ENCODE results near the gene IFNA8.
"Not testable (repeated sequence)": the region's sequence is repeated elsewhere in the genome, so short reads cannot be mapped to it uniquely, and the experiment has no call there.

IFNA8 gene

GRCh38 chr9:21428235-21428634 is 19.3 kb downstream of the IFNA8 start:
- ChIA-PET POLR2A (interaction anchor here (0.7 kb wide), 1 partner anchor 597 kb away, joined by 3 read pairs; no protein-coding TSS in a partner anchor), CTCF (interaction anchor here (1.1 to 1.2 kb wide), 2 partner anchors 10 to 34 kb away, joined by 3 to 5 read pairs; no protein-coding TSS in a partner anchor)
- H3K27me3 ChIP-seq (replicated peaks in 2 of 5; ENCODE audit: control insufficient read depth in 4 of 5, insufficient read depth in 5 of 5, low read length in 4 of 5), result no peaks in the 10 kb centered on the region
- H3K4me3 ChIP-seq (ENCODE audit: control insufficient read depth in 1 of 7, extremely low read depth in 1 of 7, insufficient read depth in 4 of 7, low read depth in 2 of 7, low read length in 6 of 7), result no peak overlapping the region
- H3K27ac ChIP-seq (ENCODE audit: insufficient read depth in 1 of 2, low read depth in 1 of 2, low read length in 2 of 2, poor library complexity in 1 of 2, severe bottlenecking in 2 of 2), result no peak overlapping the region
- no peak for DNase-seq
- no peaks in the 10 kb centered on the region for H3K36me3 ChIP-seq (ENCODE audit: control insufficient read depth in 4 of 4, insufficient read depth in 4 of 4, low read length in 3 of 4)
- peaks cover 0 to 12% (median 7%) of the 10 kb centered on the region in 4 experiments for H3K4me1 ChIP-seq (ENCODE audit: control extremely low read depth in 1 of 4, control insufficient read depth in 4 of 4, insufficient read depth in 4 of 4, low read length in 3 of 4)
- WGBS (ENCODE audit: insufficient coverage), result no CpG with 5 or more reads among the region's 1 CpG
- no peaks in the 10 kb centered on the region for H3K9me3 ChIP-seq (ENCODE audit: control extremely low read depth in 1 of 5, control insufficient read depth in 4 of 5, insufficient read depth in 2 of 5, low read depth in 1 of 5, low read length in 4 of 5)

GRCh38 chr9:21429191-21429590 is 20.3 kb downstream of the IFNA8 start:
- Histone ChIP-seq H3K27ac (ENCODE audit: insufficient read depth in 1 of 2, low read depth in 1 of 2, low read length in 2 of 2, poor library complexity in 1 of 2, severe bottlenecking in 2 of 2) (no peak overlapping the region), H3K4me3 (ENCODE audit: control insufficient read depth in 1 of 7, extremely low read depth in 1 of 7, insufficient read depth in 4 of 7, low read depth in 2 of 7, low read length in 6 of 7) (no peak overlapping the region), H3K36me3 (ENCODE audit: control insufficient read depth in 4 of 4, insufficient read depth in 4 of 4, low read length in 3 of 4) (no peaks in the 10 kb centered on the region), H3K27me3 (replicated peaks in 2 of 5; ENCODE audit: control insufficient read depth in 4 of 5, insufficient read depth in 5 of 5, low read length in 4 of 5) (no peaks in the 10 kb centered on the region), H3K9me3 (ENCODE audit: control extremely low read depth in 1 of 5, control insufficient read depth in 4 of 5, insufficient read depth in 2 of 5, low read depth in 1 of 5, low read length in 4 of 5) (no peaks in the 10 kb centered on the region), H3K4me1 (ENCODE audit: control extremely low read depth in 1 of 4, control insufficient read depth in 4 of 4, insufficient read depth in 4 of 4, low read length in 3 of 4) (peaks cover 0 to 12% (median 7%) of the 10 kb centered on the region in 4 experiments)
- CTCF ChIA-PET, result interaction anchor here (1.1 kb wide), 1 partner anchor 9 kb away, joined by 3 read pairs; no protein-coding TSS in a partner anchor
- DNase-seq, result peak in 2 of 3 donors; percentile 38 to 48
- POLR2A ChIA-PET, result no interaction called here
- WGBS (ENCODE audit: insufficient coverage), result no CpG with 5 or more reads among the region's 2 CpGs

- Histone ChIP-seq H3K4me3 (ENCODE audit: control insufficient read depth in 1 of 7, extremely low read depth in 1 of 7, insufficient read depth in 4 of 7, low read depth in 2 of 7, low read length in 6 of 7) (peak overlapping the region in 2 of 7 experiments; percentile 22 to 46), H3K9me3 (ENCODE audit: control extremely low read depth in 1 of 5, control insufficient read depth in 4 of 5, insufficient read depth in 2 of 5, low read depth in 1 of 5, low read length in 4 of 5) (no peaks in the 10 kb centered on the region), H3K27me3 (replicated peaks in 2 of 5; ENCODE audit: control insufficient read depth in 4 of 5, insufficient read depth in 5 of 5, low read length in 4 of 5) (no peaks in the 10 kb centered on the region), H3K36me3 (ENCODE audit: control insufficient read depth in 4 of 4, insufficient read depth in 4 of 4, low read length in 3 of 4) (no peaks in the 10 kb centered on the region), H3K4me1 (ENCODE audit: control extremely low read depth in 1 of 4, control insufficient read depth in 4 of 4, insufficient read depth in 4 of 4, low read length in 3 of 4) (peaks cover 0 to 12% (median 7%) of the 10 kb centered on the region in 4 experiments), H3K27ac (ENCODE audit: insufficient read depth in 1 of 2, low read depth in 1 of 2, low read length in 2 of 2, poor library complexity in 1 of 2, severe bottlenecking in 2 of 2) (peak overlapping the region in 1 of 2 experiments; percentile 44)
- ChIA-PET POLR2A (no interaction called here), CTCF (interaction anchor here (0.7 to 9.1 kb wide), 15 partner anchors 8 to 203 kb away, joined by 3 to 65 read pairs (median 3); partner anchors contain the start of gene IFNA8)
- 50% methylated on average over 1 of the region's 2 CpGs for WGBS (ENCODE audit: insufficient coverage)
- DNase-seq, result peak; percentile 17 to 49 (median 41)
These were observed 23.9 kb downstream of the IFNA8 start for GRCh38 chr9:21432672-21433425.

- H3K4me1 ChIP-seq (ENCODE audit: control extremely low read depth in 1 of 4, control insufficient read depth in 4 of 4, insufficient read depth in 4 of 4, low read length in 3 of 4), result peaks cover 0 to 7% (median 4%) of the 10 kb centered on the region in 4 experiments
- no peaks in the 10 kb centered on the region for H3K27me3 ChIP-seq (replicated peaks in 2 of 5; ENCODE audit: control insufficient read depth in 4 of 5, insufficient read depth in 5 of 5, low read length in 4 of 5)
- H3K36me3 ChIP-seq (ENCODE audit: control insufficient read depth in 4 of 4, insufficient read depth in 4 of 4, low read length in 3 of 4), result no peaks in the 10 kb centered on the region
- ChIA-PET POLR2A (no interaction called here), CTCF (interaction anchor here (0.9 to 9.1 kb wide), 27 partner anchors 9 to 185 kb away, joined by 3 to 65 read pairs (median 4); no protein-coding TSS in a partner anchor)
- WGBS (ENCODE audit: insufficient coverage), result 82% methylated on average over 3 of the region's 9 CpGs
- no peaks in the 10 kb centered on the region for H3K9me3 ChIP-seq (ENCODE audit: control extremely low read depth in 1 of 5, control insufficient read depth in 4 of 5, insufficient read depth in 2 of 5, low read depth in 1 of 5, low read length in 4 of 5)
- DNase-seq, result peak; percentile 73 to 87 (median 84)
- no peak overlapping the region for H3K27ac ChIP-seq (ENCODE audit: insufficient read depth in 1 of 2, low read depth in 1 of 2, low read length in 2 of 2, poor library complexity in 1 of 2, severe bottlenecking in 2 of 2)
- no peak overlapping the region for H3K4me3 ChIP-seq (ENCODE audit: control insufficient read depth in 1 of 7, extremely low read depth in 1 of 7, insufficient read depth in 4 of 7, low read depth in 2 of 7, low read length in 6 of 7)
These were observed 25.5 kb downstream of the IFNA8 start for GRCh38 chr9:21434202-21435014.

- H3K4me3 ChIP-seq (ENCODE audit: control insufficient read depth in 1 of 7, extremely low read depth in 1 of 7, insufficient read depth in 4 of 7, low read depth in 2 of 7, low read length in 6 of 7); DNase-seq; H3K36me3 ChIP-seq (ENCODE audit: control insufficient read depth in 4 of 4, insufficient read depth in 4 of 4, low read length in 3 of 4); H3K27me3 ChIP-seq (replicated peaks in 2 of 5; ENCODE audit: control insufficient read depth in 4 of 5, insufficient read depth in 5 of 5, low read length in 4 of 5); H3K9me3 ChIP-seq (ENCODE audit: control extremely low read depth in 1 of 5, control insufficient read depth in 4 of 5, insufficient read depth in 2 of 5, low read depth in 1 of 5, low read length in 4 of 5); H3K4me1 ChIP-seq (ENCODE audit: control extremely low read depth in 1 of 4, control insufficient read depth in 4 of 4, insufficient read depth in 4 of 4, low read length in 3 of 4); POLR2A ChIA-PET; H3K27ac ChIP-seq (ENCODE audit: insufficient read depth in 1 of 2, low read depth in 1 of 2, low read length in 2 of 2, poor library complexity in 1 of 2, severe bottlenecking in 2 of 2): not testable (repeated sequence)
- CTCF ChIA-PET, result interaction anchor here (0.9 to 9.1 kb wide), 26 partner anchors 9 to 185 kb away, joined by 3 to 65 read pairs (median 4); no protein-coding TSS in a partner anchor
- WGBS (ENCODE audit: insufficient coverage), result 87% methylated on average over 1 of the region's 7 CpGs
These were observed 26.1 kb downstream of the IFNA8 start for GRCh38 chr9:21435015-21435383.

- Histone ChIP-seq H3K27me3 (replicated peaks in 2 of 5; ENCODE audit: control insufficient read depth in 4 of 5, insufficient read depth in 5 of 5, low read length in 4 of 5) (no peaks in the 10 kb centered on the region), H3K9me3 (ENCODE audit: control extremely low read depth in 1 of 5, control insufficient read depth in 4 of 5, insufficient read depth in 2 of 5, low read depth in 1 of 5, low read length in 4 of 5) (no peaks in the 10 kb centered on the region), H3K36me3 (ENCODE audit: control insufficient read depth in 4 of 4, insufficient read depth in 4 of 4, low read length in 3 of 4) (no peaks in the 10 kb centered on the region), H3K27ac (ENCODE audit: insufficient read depth in 1 of 2, low read depth in 1 of 2, low read length in 2 of 2, poor library complexity in 1 of 2, severe bottlenecking in 2 of 2) (no peak within 1 kb of the TSS), H3K4me1 (ENCODE audit: control extremely low read depth in 1 of 4, control insufficient read depth in 4 of 4, insufficient read depth in 4 of 4, low read length in 3 of 4) (peaks cover 12 to 17% (median 13%) of the 10 kb centered on the region in 4 experiments), H3K4me3 (ENCODE audit: control insufficient read depth in 1 of 7, extremely low read depth in 1 of 7, insufficient read depth in 4 of 7, low read depth in 2 of 7, low read length in 6 of 7) (no peak within 1 kb of the TSS)
- CTCF ChIA-PET, result interaction anchor here (0.7 to 9.1 kb wide), 3 partner anchors 14 to 187 kb away, joined by 3 to 65 read pairs (median 4); no protein-coding TSS in a partner anchor
- no peak for DNase-seq
- POLR2A ChIA-PET, result no interaction called here
- 100% methylated on average over 1 of the region's 4 CpGs for WGBS (ENCODE audit: insufficient coverage)
These were observed 31.2 kb downstream of the IFNA8 start, which contains the start of gene IFNA1 for GRCh38 chr9:21440139-21440538. IFNA1 (plus strand) TSS chr9:21440439; CDS start chr9:21440508, 69 bp downstream.

Measured in common myeloid progenitor, CD34-positive (primary cell).